Right lobe of liver (tissue), 6 donors: Measurements from ENCODE around the gene C11orf58. TPM values are rescaled to one million over a fixed set of nuclear protein-coding genes. Genes with fewer than 3 reads are reported as not detected.
A peak's percentile ranks its signal among the peaks of the same experiment; 100 is the strongest.

Experiments
- ATAC-seq, 4 donors: fragments of 200-7000 bp; cut with Tn5 transposase; one replicate each; pipeline ENCODE4 v1.9.1; 2020; ENCODE audit warnings: mild to moderate bottlenecking in 4 of 4, moderate library complexity in 4 of 4
- DNase-seq, 3 donors: peaks; one replicate each; pipeline ENCODE4 v3.0.0-alpha.2; 2020
- H3K27ac ChIP-seq, 3 donors: fragments of 200-600 bp; one replicate each; pipeline ENCODE4 v1.8.0; 2022
- H3K27me3 ChIP-seq, 2 donors: fragments of 200-600 bp; one replicate each; pipeline ENCODE4 v1.8.0; 2022
- H3K36me3 ChIP-seq, 4 donors: fragments of 200-600 bp; sonication (generic) in 1 of 4; one replicate each; pipeline versions ENCODE4 v1.5.1 to v1.8.0; 2017 to 2022; ENCODE audit warnings: control low read depth in 1 of 4
- H3K4me1 ChIP-seq, 4 donors: fragments of 200-600 bp; sonication (generic) in 1 of 4; one replicate each; pipeline versions ENCODE4 v1.5.1 to v1.8.0; 2017 to 2022; ENCODE audit warnings: control low read depth in 1 of 4
- H3K4me3 ChIP-seq, 3 donors: fragments of 200-600 bp; one replicate each; pipeline ENCODE4 v1.8.0; 2022
- H3K9me3 ChIP-seq, 4 donors: fragments of 200-600 bp; sonication (generic) in 1 of 4; one replicate each; pipeline versions ENCODE4 v1.5.1 to v1.8.0; 2017 to 2022; ENCODE audit warnings: control low read depth in 1 of 4
- CTCF ChIP-seq, 4 donors: fragments of 200-600 bp in 3 of 4; fragments of 450-650 bp in 1 of 4; IDR thresholded peaks; one replicate each; pipeline versions ENCODE4 v1.5.1 to v1.8.0; 2016 to 2022; ENCODE audit warnings: antibody characterized with exemption in 4 of 4, mild to moderate bottlenecking in 2 of 4
- POLR2A ChIP-seq: fragments of 450-650 bp; IDR thresholded peaks from one replicate; pipeline ENCODE4 v1.6.1; 2017; ENCODE audit warnings: antibody characterized with exemption, mild to moderate bottlenecking
- WGBS: methylation state at CpG from one replicate; pipeline ENCODE4 v1.1.6; 2018; ENCODE audit warnings: low coverage, low lambda C conversion rate; ENCODE audit not compliant: insufficient coverage; ENCODE audit errors: missing lambda C conversion rate; 5-methylcytosine and 5-hydroxymethylcytosine counted together
- intact Hi-C, 2 donors: fragments of 100-400 bp; cut with DNase I; formaldehyde crosslinking; loops; one replicate each; pipeline versions ENCODE4 v1.11.2 to v1.14.1; 2022
- total RNA-seq, 6 experiments: library from RNA; depleted of rRNA in 2 of 6; stranded (reverse); fragments of >200 nt in 2 of 6; fragmentation: NEBNext Ultra II Directional in 3 of 6; extraction: Animal tissue kit (Norgen Biotek cat#: 25700) in 3 of 6; gene quantifications; one replicate each; pipeline versions ENCODE4 v1.1.0 to v1.2.4, GENCODE V29; 2016 to 2023
- donor health status: DM: no; HTN: yes; CAD: no.
- donor health status: DM: no; HTN: no; CAD: no.
- donor health status: DM: no; HTN: no; CAD: no.
- donor health status: DM: no; HTN: yes; CAD: no.
- donor health status: DM: no; HTN: yes; CAD: no.

Gene C11orf58
- total RNA-seq, 6 experiments from 2014 or later, result 50.3 to 79.1 (median 56.9) TPM

GRCh38 chr11:16791191-16791961 is 52.9 kb downstream of the C11orf58 start:
- no peaks in the 10 kb centered on the region for H3K9me3 ChIP-seq
- intact Hi-C loops, result no loop called here
- H3K36me3 ChIP-seq, result no peaks in the 10 kb centered on the region
- H3K4me3 ChIP-seq, result no peak overlapping the region
- DNase-seq (peak in 1 of 3 donors; percentile 55), ATAC-seq (peak in 3 of 4 donors; percentile 2 to 59 (median 49))
- no peak for TF ChIP-seq POLR2A
- no peak for TF ChIP-seq CTCF (IDR thresholded peaks at IDR 0.05)
- peaks cover 8 to 34% (median 20%) of the 10 kb centered on the region in 4 donors for H3K4me1 ChIP-seq
- H3K27me3 ChIP-seq, result no peaks in the 10 kb centered on the region
- peak overlapping the region in 1 of 3 donors; percentile 39 for H3K27ac ChIP-seq
- 36% methylated on average over 6 of the region's 13 CpGs for WGBS

GRCh38 chr11:16792426-16792825 is 54.0 kb downstream of the C11orf58 start:
- Histone ChIP-seq H3K4me3 (no peak overlapping the region), H3K4me1 (peaks cover 0 to 24% (median 12%) of the 10 kb centered on the region in 4 donors), H3K27me3 (no peaks in the 10 kb centered on the region), H3K36me3 (no peaks in the 10 kb centered on the region), H3K27ac (no peak overlapping the region), H3K9me3 (no peaks in the 10 kb centered on the region)
- TF ChIP-seq CTCF (IDR thresholded peaks at IDR 0.05) (no peak), POLR2A (no peak)
- intact Hi-C loops, result no loop called here
- DNase-seq (no peak), ATAC-seq (no peak)

GRCh38 chr11:16793009-16793408 is 54.6 kb downstream of the C11orf58 start:
- no peak overlapping the region for H3K4me3 ChIP-seq
- peaks cover 0 to 18% (median 9%) of the 10 kb centered on the region in 4 donors for H3K4me1 ChIP-seq
- H3K9me3 ChIP-seq, result no peaks in the 10 kb centered on the region
- intact Hi-C loops, result no loop called here
- no peak for TF ChIP-seq POLR2A
- no peak for TF ChIP-seq CTCF (IDR thresholded peaks at IDR 0.05)
- ATAC-seq (peak in 2 of 4 donors; percentile 6 to 20), DNase-seq (no peak)
- H3K27ac ChIP-seq, result no peak overlapping the region
- no peaks in the 10 kb centered on the region for H3K27me3 ChIP-seq
- no CpG with 5 or more reads among the region's 3 CpGs for WGBS
- H3K36me3 ChIP-seq, result no peaks in the 10 kb centered on the region

- 100% methylated on average over 1 of the region's 3 CpGs for WGBS
- H3K27me3 ChIP-seq, result no peaks in the 10 kb centered on the region
- no peaks in the 10 kb centered on the region for H3K9me3 ChIP-seq
- H3K4me1 ChIP-seq, result peaks cover 0 to 13% (median 6%) of the 10 kb centered on the region in 4 donors
- H3K27ac ChIP-seq, result no peak overlapping the region
- ATAC-seq (no peak), DNase-seq (no peak)
- H3K4me3 ChIP-seq, result no peak overlapping the region
- TF ChIP-seq POLR2A (no peak), CTCF (IDR thresholded peaks at IDR 0.05) (no peak)
- intact Hi-C loops, result no loop called here
- no peaks in the 10 kb centered on the region for H3K36me3 ChIP-seq
Measured at GRCh38 chr11:16793511-16793910, 55.1 kb downstream of the C11orf58 start.
